H9 (cell line): ENCODE measurements around the gene GEN1. TPM values are rescaled to one million over a fixed set of nuclear protein-coding genes. Genes with fewer than 3 reads are reported as not detected.

Experiments
- DNase-seq: peaks from one replicate; pipeline ENCODE4 v3.0.0-alpha.2; 2017
- H2AFZ ChIP-seq: one replicate; pipeline ENCODE4 v1.6.1; 2013; ENCODE audit warnings: mild to moderate bottlenecking, low read length, control low read depth, moderate library complexity
- H2AK5ac ChIP-seq: 2 replicates; pipeline ENCODE4 v1.6.1; 2013; ENCODE audit warnings: low read length, control low read depth, mixed read lengths; ENCODE audit not compliant: insufficient read length
- H2BK120ac ChIP-seq: one replicate; pipeline ENCODE4 v1.6.1; 2013; ENCODE audit warnings: low read depth, mild to moderate bottlenecking, low read length, control low read depth, inconsistent platforms; ENCODE audit not compliant: poor library complexity, severe bottlenecking
- H2BK12ac ChIP-seq: 2 replicates; pipeline ENCODE4 v1.6.1; 2013; ENCODE audit warnings: low read length, control low read depth, mixed read lengths, low read depth; ENCODE audit not compliant: insufficient read length
- H2BK15ac ChIP-seq: 2 replicates; pipeline ENCODE4 v1.6.1; 2013; ENCODE audit warnings: low read depth, low read length, control low read depth
- H2BK20ac ChIP-seq: one replicate; pipeline ENCODE4 v1.6.1; 2013; ENCODE audit warnings: low read depth, mild to moderate bottlenecking, low read length, control low read depth, inconsistent platforms; ENCODE audit not compliant: poor library complexity, severe bottlenecking
- H2BK5ac ChIP-seq: 2 replicates; pipeline ENCODE4 v1.6.1; 2013; ENCODE audit warnings: low read length, control low read depth, mixed read lengths; ENCODE audit not compliant: insufficient read length
- H3K14ac ChIP-seq: 2 replicates; pipeline ENCODE4 v1.6.1; 2013; ENCODE audit warnings: low read length, control low read depth; ENCODE audit not compliant: insufficient read depth
- H3K18ac ChIP-seq: 2 replicates; pipeline ENCODE4 v1.6.1; 2013; ENCODE audit warnings: low read depth, mild to moderate bottlenecking, mixed read lengths, low read length, control low read depth; ENCODE audit not compliant: insufficient read length
- H3K23ac ChIP-seq: 2 replicates; pipeline ENCODE4 v1.6.1; 2013; ENCODE audit warnings: low read length, control low read depth, mixed read lengths, low read depth; ENCODE audit not compliant: insufficient read length
- H3K23me2 ChIP-seq: 2 replicates; pipeline ENCODE4 v1.6.1; 2013; ENCODE audit warnings: low read depth, mild to moderate bottlenecking, mixed read lengths, low read length, control low read depth; ENCODE audit not compliant: insufficient read length, poor library complexity, severe bottlenecking
- H3K27ac ChIP-seq: 2 replicates; pipeline ENCODE4 v1.5.1; 2013; ENCODE audit warnings: low read length, control low read depth, mixed read lengths, low read depth; ENCODE audit not compliant: insufficient read length
- H3K27me3 ChIP-seq: 2 replicates; pipeline ENCODE4 v1.6.1; 2013; ENCODE audit warnings: low read length, control low read depth, inconsistent platforms; ENCODE audit not compliant: insufficient read depth
- H3K4ac ChIP-seq: 2 replicates; pipeline ENCODE4 v1.6.1; 2013; ENCODE audit warnings: low read depth, mild to moderate bottlenecking, control low read depth, inconsistent platforms, low read length, moderate library complexity
- H3K4me1 ChIP-seq: 2 replicates; pipeline ENCODE4 v1.6.1; 2013; ENCODE audit warnings: low read length, control low read depth, inconsistent platforms; ENCODE audit not compliant: insufficient read depth
- H3K4me2 ChIP-seq: 2 replicates; pipeline ENCODE4 v1.6.1; 2013; ENCODE audit warnings: low read length, control low read depth, mixed read lengths; ENCODE audit not compliant: insufficient read length, insufficient read depth
- H3K56ac ChIP-seq: 2 replicates; pipeline ENCODE4 v1.6.1; 2013; ENCODE audit warnings: low read depth, mild to moderate bottlenecking, mixed read lengths, low read length, control low read depth; ENCODE audit not compliant: insufficient read length
- H3K79me1 ChIP-seq: 2 replicates; pipeline ENCODE4 v1.6.1; 2013; ENCODE audit warnings: low read depth, mild to moderate bottlenecking, moderate library complexity, low read length, control low read depth, inconsistent platforms; ENCODE audit not compliant: insufficient read depth, poor library complexity, severe bottlenecking
- H3K79me2 ChIP-seq: 2 replicates; pipeline ENCODE4 v1.6.1; 2013; ENCODE audit warnings: low read length, control low read depth, inconsistent platforms; ENCODE audit not compliant: insufficient read depth
- H3K9ac ChIP-seq: 2 replicates; pipeline ENCODE4 v1.6.1; 2013; ENCODE audit warnings: low read length, control low read depth, mixed read lengths; ENCODE audit not compliant: insufficient read length; ENCODE audit errors: extremely low read depth
- H3K9me3 ChIP-seq: one replicate; pipeline ENCODE4 v1.6.1; 2013; ENCODE audit warnings: low read depth, low read length, inconsistent platforms; ENCODE audit not compliant: control insufficient read depth
- H3T11ph ChIP-seq: one replicate; pipeline ENCODE4 v1.6.1; 2013; ENCODE audit warnings: mild to moderate bottlenecking, low read length, control low read depth, inconsistent platforms
- H4K20me1 ChIP-seq: one replicate; pipeline ENCODE4 v1.6.1; 2013; ENCODE audit not compliant: control insufficient read depth, insufficient read length, insufficient read depth
- H4K5ac ChIP-seq: 2 replicates; pipeline ENCODE4 v1.6.1; 2013; ENCODE audit warnings: low read depth, mild to moderate bottlenecking, mixed read lengths, low read length, control low read depth; ENCODE audit not compliant: insufficient read length
- H4K8ac ChIP-seq: replicated peaks from 2 replicates; pipeline ENCODE4 v1.6.1; 2013; ENCODE audit warnings: low read length, control low read depth, mixed read lengths, low read depth; ENCODE audit not compliant: insufficient read length
- H4K91ac ChIP-seq: 2 replicates; pipeline ENCODE4 v1.6.1; 2013; ENCODE audit warnings: low read depth, mild to moderate bottlenecking, moderate library complexity, mixed read lengths, low read length, control low read depth; ENCODE audit not compliant: insufficient read length
- H3K27ac Mint-ChIP-seq, 3 experiments: 2 replicates in 2 of 3; 3 replicates in 1 of 3; pipeline ENCODE4 v1.8.0; 2020 to 2021; ENCODE audit warnings: mixed read lengths in 3 of 3, mild to moderate bottlenecking in 1 of 3, moderate library complexity in 1 of 3
- H3K27me3 Mint-ChIP-seq: 2 replicates; pipeline ENCODE4 v1.8.0; 2021; ENCODE audit warnings: low read depth, mild to moderate bottlenecking, moderate library complexity, mixed read lengths
- H3K36me3 Mint-ChIP-seq, 3 experiments: 2 replicates in 2 of 3; 3 replicates in 1 of 3; pipeline ENCODE4 v1.8.0; 2020 to 2021; ENCODE audit warnings: low read depth in 3 of 3, mixed read lengths in 3 of 3; ENCODE audit not compliant: insufficient read depth in 1 of 3
- H3K4me1 Mint-ChIP-seq, 2 experiments: 2 replicates each; pipeline ENCODE4 v1.8.0; 2020; ENCODE audit warnings: mixed read lengths in 2 of 2
- H3K4me3 Mint-ChIP-seq, 2 experiments: 2 replicates in 1 of 2; 3 replicates in 1 of 2; pipeline ENCODE4 v1.8.0; 2020 to 2021; ENCODE audit warnings: mild to moderate bottlenecking in 2 of 2, mixed read lengths in 2 of 2, moderate library complexity in 1 of 2
- H3K9me3 Mint-ChIP-seq, 2 experiments: 2 replicates in 1 of 2; 3 replicates in 1 of 2; pipeline ENCODE4 v1.8.0; 2020; ENCODE audit warnings: mild to moderate bottlenecking in 2 of 2, mixed read lengths in 2 of 2, moderate library complexity in 1 of 2
- CTCF ChIP-seq: fragments of 200-600 bp; sonication (generic); conservative IDR thresholded peaks from 3 replicates; pipeline ENCODE4 v1.8.0; 2021; ENCODE audit warnings: antibody characterized with exemption, mild to moderate bottlenecking
- WGBS: extraction: QIAGEN DNeasy Blood & Tissue Kit; methylation state at CpG from one replicate; pipeline ENCODE4 v1.1.7; 2013; ENCODE audit warnings: missing lambda C conversion rate, low lambda C conversion rate, mixed read lengths; ENCODE audit not compliant: insufficient read length; ENCODE audit errors: extremely low coverage; 5-methylcytosine and 5-hydroxymethylcytosine counted together
- total RNA-seq: library from RNA; stranded (reverse); gene quantifications from 2 replicates; pipeline ENCODE4 v1.2.1, GENCODE V29; 2021

GEN1 gene
- total RNA-seq, 1 experiment from 2014 or later, result 28.1 TPM

GRCh38 chr2:17793296-17793695 is 39.4 kb downstream of the GEN1 start:
- Histone ChIP-seq H2BK20ac (no peak overlapping the region), H3K79me1 (no peaks in the 10 kb centered on the region), H2BK15ac (no peak overlapping the region), H4K8ac (no peak overlapping the region), H2AFZ (no peak overlapping the region), H3K56ac (no peak overlapping the region), H3K18ac (no peak overlapping the region), H3K27me3 (no peaks in the 10 kb centered on the region), H3K79me2 (no peaks in the 10 kb centered on the region), H3K4me1 (no peaks in the 10 kb centered on the region), H2BK12ac (no peak overlapping the region), H4K91ac (no peak overlapping the region), H3K27ac (no peak overlapping the region), H3K23me2 (no peaks in the 10 kb centered on the region), H3K14ac (no peak overlapping the region), H3K9ac (no peak overlapping the region), H4K5ac (no peak overlapping the region), H3K4me2 (no peak overlapping the region), H4K20me1 (no peaks in the 10 kb centered on the region), H2AK5ac (no peak overlapping the region), H3K9me3 (no peaks in the 10 kb centered on the region), H3T11ph (no peak overlapping the region), H3K4ac (no peak overlapping the region), H3K23ac (no peak overlapping the region), H2BK5ac (no peak overlapping the region), H2BK120ac (no peak overlapping the region)
- Mint-ChIP-seq H3K9me3 (no peaks in the 10 kb centered on the region), H3K4me1 (peaks cover 2 to 5% of the 10 kb centered on the region in 2 experiments; a peak in 3 of 4 replicates), H3K27ac (no peak overlapping the region), H3K27me3 (peaks cover 12% of the 10 kb centered on the region), H3K4me3 (no peak overlapping the region), H3K36me3 (no peaks in the 10 kb centered on the region)
- no peak for DNase-seq
- no CpG with 5 or more reads among the region's 4 CpGs for WGBS
- no peak for TF ChIP-seq CTCF
